Mesenchymal stem cell (in vitro differentiated cells and primary cell): ENCODE measurements around the gene LTB4R2.
A peak's percentile ranks its signal among the peaks of the same experiment; 100 is the strongest.

Experiments
- DNase-seq: peaks from one replicate; pipeline ENCODE4 v3.0.0-alpha.2; 2013
- H2AFZ ChIP-seq: one replicate; pipeline ENCODE4 v1.6.1; 2013; ENCODE audit warnings: low read depth, mild to moderate bottlenecking, control low read depth, inconsistent platforms, low read length, moderate library complexity
- H2AK5ac ChIP-seq: 2 replicates; pipeline ENCODE4 v1.6.1; 2013; ENCODE audit warnings: low read length, moderate library complexity, mild to moderate bottlenecking, inconsistent platforms; ENCODE audit not compliant: severe bottlenecking
- H2BK120ac ChIP-seq: one replicate; pipeline ENCODE4 v1.6.1; 2013; ENCODE audit warnings: low read depth, mild to moderate bottlenecking, inconsistent platforms, low read length, moderate library complexity
- H2BK12ac ChIP-seq, 2 experiments: one replicate each; pipeline ENCODE4 v1.6.1; 2013; ENCODE audit warnings: inconsistent platforms in 2 of 2, low read length in 2 of 2, mild to moderate bottlenecking in 2 of 2, moderate library complexity in 2 of 2, control low read depth in 1 of 2
- H2BK15ac ChIP-seq: one replicate; pipeline ENCODE4 v1.6.1; 2013; ENCODE audit warnings: mild to moderate bottlenecking, low read depth, inconsistent platforms; ENCODE audit not compliant: poor library complexity, severe bottlenecking
- H2BK5ac ChIP-seq: 2 replicates; pipeline ENCODE4 v1.6.1; 2013; ENCODE audit warnings: low read depth, mild to moderate bottlenecking, low read length, control low read depth, inconsistent platforms; ENCODE audit not compliant: poor library complexity, severe bottlenecking
- H3K14ac ChIP-seq, 2 experiments: one replicate each; pipeline ENCODE4 v1.6.1; 2013; ENCODE audit warnings: inconsistent platforms in 2 of 2, low read length in 2 of 2, control low read depth in 1 of 2, mild to moderate bottlenecking in 1 of 2, moderate library complexity in 1 of 2
- H3K18ac ChIP-seq, 2 experiments: one replicate each; pipeline ENCODE4 v1.6.1; 2013; ENCODE audit warnings: inconsistent platforms in 2 of 2, low read length in 2 of 2, control low read depth in 1 of 2, low read depth in 1 of 2, mild to moderate bottlenecking in 1 of 2
- H3K23ac ChIP-seq, 2 experiments: one replicate each; pipeline ENCODE4 v1.6.1; 2013; ENCODE audit warnings: inconsistent platforms in 2 of 2, low read length in 2 of 2, mild to moderate bottlenecking in 2 of 2, moderate library complexity in 2 of 2, control low read depth in 1 of 2
- H3K27ac ChIP-seq: 2 replicates; pipeline ENCODE4 v1.5.1; 2013; ENCODE audit warnings: mild to moderate bottlenecking, moderate library complexity, low read length, control low read depth, inconsistent platforms; ENCODE audit not compliant: poor library complexity, severe bottlenecking
- H3K27me3 ChIP-seq, 2 experiments: 2 replicates each; pipeline versions ENCODE4 v1.6.1 to v1.7.0; 2013; ENCODE audit warnings: low read length in 2 of 2, mild to moderate bottlenecking in 2 of 2, moderate library complexity in 2 of 2, control low read depth in 1 of 2, inconsistent platforms in 1 of 2; ENCODE audit not compliant: control insufficient read depth in 1 of 2, insufficient read depth in 1 of 2
- H3K36me3 ChIP-seq, 2 experiments: 2 replicates each; pipeline versions ENCODE4 v1.6.1 to v1.7.0; 2013; ENCODE audit warnings: low read length in 2 of 2, control low read depth in 1 of 2, inconsistent platforms in 1 of 2, low read depth in 1 of 2, mild to moderate bottlenecking in 1 of 2; ENCODE audit not compliant: insufficient read depth in 2 of 2, control insufficient read depth in 1 of 2
- H3K4ac ChIP-seq, 2 experiments: one replicate each; pipeline ENCODE4 v1.6.1; 2013; ENCODE audit warnings: inconsistent platforms in 2 of 2, low read length in 2 of 2, mild to moderate bottlenecking in 2 of 2, moderate library complexity in 2 of 2, control low read depth in 1 of 2, low read depth in 1 of 2
- H3K4me1 ChIP-seq: 2 replicates; pipeline ENCODE4 v1.6.1; 2013; ENCODE audit warnings: low read depth, low read length, control low read depth; ENCODE audit not compliant: control insufficient read depth, insufficient read depth
- H3K4me2 ChIP-seq: 2 replicates; pipeline ENCODE4 v1.6.1; 2013; ENCODE audit warnings: low read length, mild to moderate bottlenecking, inconsistent platforms; ENCODE audit not compliant: poor library complexity, severe bottlenecking
- H3K4me3 ChIP-seq, 2 experiments: 2 replicates each; pipeline versions ENCODE4 v1.5.1 to v1.7.0; 2013; ENCODE audit warnings: low read length in 2 of 2, mild to moderate bottlenecking in 2 of 2, control low read depth in 1 of 2, low read depth in 1 of 2; ENCODE audit not compliant: insufficient read depth in 1 of 2
- H3K79me1 ChIP-seq: replicated peaks from 2 replicates; pipeline ENCODE4 v1.6.1; 2013; ENCODE audit warnings: mild to moderate bottlenecking, control low read depth, low read length, inconsistent platforms; ENCODE audit not compliant: poor library complexity, severe bottlenecking
- H3K9ac ChIP-seq: 2 replicates; pipeline ENCODE4 v1.7.0; 2013; ENCODE audit warnings: mild to moderate bottlenecking, low read length, moderate library complexity
- H3K9me3 ChIP-seq: 2 replicates; pipeline ENCODE4 v1.7.0; 2013; ENCODE audit warnings: mild to moderate bottlenecking, low read length; ENCODE audit not compliant: control insufficient read depth
- H4K8ac ChIP-seq: one replicate; pipeline ENCODE4 v1.6.1; 2013; ENCODE audit warnings: inconsistent platforms, mild to moderate bottlenecking, low read length, moderate library complexity
- H4K91ac ChIP-seq: one replicate; pipeline ENCODE4 v1.6.1; 2013; ENCODE audit warnings: mild to moderate bottlenecking, low read length, inconsistent platforms
- WGBS: methylation state at CpG from one replicate; pipeline ENCODE4 v1.1.7; 2013; ENCODE audit warnings: mixed read lengths; 5-methylcytosine and 5-hydroxymethylcytosine counted together

LTB4R2 gene

DNA sequence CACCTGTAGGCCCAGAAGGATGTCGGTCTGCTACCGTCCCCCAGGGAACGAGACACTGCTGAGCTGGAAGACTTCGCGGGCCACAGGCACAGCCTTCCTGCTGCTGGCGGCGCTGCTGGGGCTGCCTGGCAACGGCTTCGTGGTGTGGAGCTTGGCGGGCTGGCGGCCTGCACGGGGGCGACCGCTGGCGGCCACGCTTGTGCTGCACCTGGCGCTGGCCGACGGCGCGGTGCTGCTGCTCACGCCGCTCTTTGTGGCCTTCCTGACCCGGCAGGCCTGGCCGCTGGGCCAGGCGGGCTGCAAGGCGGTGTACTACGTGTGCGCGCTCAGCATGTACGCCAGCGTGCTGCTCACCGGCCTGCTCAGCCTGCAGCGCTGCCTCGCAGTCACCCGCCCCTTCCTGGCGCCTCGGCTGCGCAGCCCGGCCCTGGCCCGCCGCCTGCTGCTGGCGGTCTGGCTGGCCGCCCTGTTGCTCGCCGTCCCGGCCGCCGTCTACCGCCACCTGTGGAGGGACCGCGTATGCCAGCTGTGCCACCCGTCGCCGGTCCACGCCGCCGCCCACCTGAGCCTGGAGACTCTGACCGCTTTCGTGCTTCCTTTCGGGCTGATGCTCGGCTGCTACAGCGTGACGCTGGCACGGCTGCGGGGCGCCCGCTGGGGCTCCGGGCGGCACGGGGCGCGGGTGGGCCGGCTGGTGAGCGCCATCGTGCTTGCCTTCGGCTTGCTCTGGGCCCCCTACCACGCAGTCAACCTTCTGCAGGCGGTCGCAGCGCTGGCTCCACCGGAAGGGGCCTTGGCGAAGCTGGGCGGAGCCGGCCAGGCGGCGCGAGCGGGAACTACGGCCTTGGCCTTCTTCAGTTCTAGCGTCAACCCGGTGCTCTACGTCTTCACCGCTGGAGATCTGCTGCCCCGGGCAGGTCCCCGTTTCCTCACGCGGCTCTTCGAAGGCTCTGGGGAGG lies 985 bp downstream of the LTB4R2 start, which contains the start of gene LTB4R:
TSS of gene LTB4R (plus strand) at position 857 of the 959 bp plus-strand sequence. CDS start 4,150 bp downstream, outside the sequence.
- Histone ChIP-seq H3K9me3 (no peaks in the 10 kb centered on the region), H3K79me1 (peaks cover 3% of the 10 kb centered on the region), H2BK15ac (no peak within 1 kb of the TSS), H2BK5ac (no peak within 1 kb of the TSS), H2BK120ac (no peak within 1 kb of the TSS), H4K91ac (peak within 1 kb of the TSS; percentile 34), H3K27me3 (peaks cover 0 to 6% of the 10 kb centered on the region in 2 experiments), H3K4ac (no peak within 1 kb of the TSS), H3K36me3 (peaks cover 26 to 40% of the 10 kb centered on the region in 2 experiments), H2AK5ac (no peak within 1 kb of the TSS), H3K9ac (peak within 1 kb of the TSS; percentile 63), H3K4me3 (peak within 1 kb of the TSS in 1 of 2 experiments; percentile 70), H3K4me2 (no peak within 1 kb of the TSS), H3K4me1 (peaks cover 10% of the 10 kb centered on the region), H4K8ac (no peak within 1 kb of the TSS), H2AFZ (no peak within 1 kb of the TSS), H3K14ac (peak within 1 kb of the TSS in 1 of 2 experiments; percentile 39), H3K23ac (no peak within 1 kb of the TSS), H2BK12ac (no peak within 1 kb of the TSS), H3K27ac (no peak within 1 kb of the TSS), H3K18ac (no peak within 1 kb of the TSS)
- DNase-seq = no peak
- WGBS = 98% methylated on average over 99 of the region's 99 CpGs

DNA sequence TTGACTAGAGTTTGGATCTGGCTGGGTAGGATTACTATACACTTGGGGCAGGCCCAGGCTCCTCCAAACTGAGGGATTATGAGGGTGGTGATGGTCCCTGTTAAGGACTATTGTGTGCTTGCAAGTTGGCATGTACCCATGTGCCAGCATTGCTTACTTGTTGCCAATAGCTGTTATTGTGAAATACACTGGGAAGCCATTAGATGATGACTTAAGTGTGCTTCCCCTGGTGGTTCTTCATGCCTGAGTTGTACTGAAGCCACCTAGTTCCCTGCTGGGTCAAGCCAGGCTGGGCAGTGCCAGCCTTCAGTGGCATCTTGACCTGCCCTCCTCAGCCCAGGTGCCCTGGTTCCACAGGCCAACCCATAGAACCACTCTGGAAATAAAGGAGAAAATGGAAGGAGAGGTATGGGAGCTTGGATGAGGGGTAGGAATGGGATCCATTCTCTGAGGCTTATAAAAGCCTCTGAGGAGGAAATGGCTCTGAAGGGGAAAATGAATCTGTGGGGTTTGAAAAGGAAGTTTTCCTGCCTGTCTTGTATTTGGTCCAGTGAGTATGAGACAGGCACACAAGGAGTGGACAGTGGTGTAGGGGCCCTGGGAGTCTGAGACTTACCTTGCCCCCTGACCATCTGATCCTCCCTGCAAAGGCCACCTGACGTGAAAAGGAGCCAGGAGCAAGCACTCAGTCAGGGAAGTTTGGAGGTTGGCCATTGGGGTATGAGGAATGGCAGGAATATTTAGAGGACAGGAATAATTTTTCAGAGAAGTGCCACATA lies 2.1 kb downstream of the LTB4R2 start:
- no peak overlapping the region for H3K23ac ChIP-seq
- WGBS = 100% methylated on average over 1 of the region's 1 CpG
- no peak overlapping the region for H4K8ac ChIP-seq
- no peak overlapping the region for H2BK15ac ChIP-seq
- H3K9me3 ChIP-seq = no peaks in the 10 kb centered on the region
- no peak overlapping the region for H3K27ac ChIP-seq
- H3K4me3 ChIP-seq = peak overlapping the region in 1 of 2 experiments; percentile 70
- no peak overlapping the region for H2AFZ ChIP-seq
- peak overlapping the region; percentile 63 for H3K9ac ChIP-seq
- no peak overlapping the region for H3K4ac ChIP-seq
- no peak overlapping the region for H2AK5ac ChIP-seq
- H4K91ac ChIP-seq = no peak overlapping the region
- H3K27me3 ChIP-seq = peaks cover 0 to 7% of the 10 kb centered on the region in 2 experiments
- H2BK5ac ChIP-seq = no peak overlapping the region
- peaks cover 10% of the 10 kb centered on the region for H3K4me1 ChIP-seq
- DNase-seq = no peak
- no peak overlapping the region for H3K14ac ChIP-seq
- no peak overlapping the region for H3K4me2 ChIP-seq
- peaks cover 15 to 33% of the 10 kb centered on the region in 2 experiments for H3K36me3 ChIP-seq
- H2BK120ac ChIP-seq = no peak overlapping the region
- H2BK12ac ChIP-seq = no peak overlapping the region
- no peak overlapping the region for H3K18ac ChIP-seq
- H3K79me1 ChIP-seq = peaks cover 3% of the 10 kb centered on the region

DNA sequence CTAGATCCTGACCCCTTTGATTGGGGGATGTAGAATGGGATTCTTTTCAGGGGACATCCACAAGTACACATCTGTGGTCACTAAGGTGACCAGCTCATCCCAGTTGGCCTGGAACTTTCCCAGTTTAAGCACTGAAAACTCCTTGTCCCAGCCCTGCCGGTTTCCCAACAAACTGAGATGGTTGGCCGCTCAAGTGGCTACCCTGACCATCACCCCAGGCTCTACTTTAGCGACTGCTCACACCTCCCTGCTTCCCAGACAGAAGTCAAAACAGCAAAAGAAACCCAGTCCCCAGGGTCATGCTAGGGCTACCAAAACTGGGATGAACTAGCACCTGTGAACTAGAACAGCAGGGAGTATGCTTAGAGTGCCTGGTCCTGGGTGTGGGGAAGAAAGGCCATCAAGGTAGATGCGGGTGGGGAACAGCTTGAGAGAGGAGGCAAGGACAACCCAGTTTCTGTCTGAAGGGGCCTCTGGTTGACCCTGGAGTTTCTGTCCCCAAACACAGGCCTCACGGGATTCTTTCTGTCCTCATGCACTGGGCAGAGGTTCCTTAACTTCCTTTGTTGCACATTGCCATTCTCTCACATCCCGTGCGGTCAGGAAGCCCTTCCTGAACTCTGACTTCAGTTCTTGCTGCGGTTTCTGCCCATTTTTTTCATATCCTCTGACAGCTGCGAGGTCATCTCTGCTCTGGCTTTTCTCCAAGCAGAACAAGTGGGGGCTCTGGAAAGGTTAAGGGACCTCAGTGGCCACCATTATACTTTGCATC lies 3.0 kb downstream of the LTB4R2 start:
- Histone ChIP-seq H2AFZ (no peak overlapping the region), H4K8ac (no peak overlapping the region), H3K23ac (no peak overlapping the region), H2AK5ac (no peak overlapping the region), H3K14ac (no peak overlapping the region), H3K4me2 (no peak overlapping the region), H2BK12ac (no peak overlapping the region), H3K9ac (no peak overlapping the region), H3K79me1 (peaks cover 3% of the 10 kb centered on the region), H3K4me3 (no peak overlapping the region), H4K91ac (no peak overlapping the region), H3K4me1 (peaks cover 3% of the 10 kb centered on the region), H3K18ac (no peak overlapping the region), H2BK15ac (no peak overlapping the region), H3K9me3 (no peaks in the 10 kb centered on the region), H2BK120ac (no peak overlapping the region), H3K27ac (no peak overlapping the region), H2BK5ac (no peak overlapping the region), H3K36me3 (peaks cover 8 to 27% of the 10 kb centered on the region in 2 experiments), H3K27me3 (peaks cover 2 to 7% of the 10 kb centered on the region in 2 experiments), H3K4ac (no peak overlapping the region)
- WGBS = 60% methylated on average over 8 of the region's 9 CpGs
- DNase-seq = peak; percentile 69
